ENCODE data around the gene TMEM234.

TMEM234 gene

DNA sequence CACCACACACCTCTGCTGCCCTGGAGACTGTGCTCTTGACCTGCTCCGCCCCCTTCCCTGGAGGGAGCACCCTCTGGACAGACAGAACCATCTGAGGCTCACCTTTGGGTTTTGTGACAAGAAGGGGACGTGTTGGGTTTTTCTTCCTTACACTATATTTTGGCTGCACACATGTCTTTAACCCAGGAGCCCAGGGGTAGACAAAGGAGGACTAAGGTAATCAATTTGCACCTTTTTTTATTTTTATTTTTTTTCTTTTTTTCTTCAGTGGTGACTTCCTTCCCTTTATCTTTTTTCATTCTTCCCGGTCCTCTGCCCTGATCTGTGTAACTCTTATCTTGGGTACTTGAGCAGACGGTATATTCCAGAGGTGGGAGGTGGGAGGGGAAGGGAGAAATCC lies 51.2 kb downstream of the TMEM234 start:
- DNase-seq, result no peak

Data from activated effector memory CD4-positive, alpha-beta T cell treated with Interleukin-2 at 50 U/mL for 16 hours (primary cell).